Ectodermal cell (in vitro differentiated cells): ENCODE results near the gene PLA2G2D.

Experiments
- H3K27ac ChIP-seq: 2 replicates; pipeline ENCODE4 v1.7.0; 2013; ENCODE audit warnings: mild to moderate bottlenecking, low read depth, low read length; ENCODE audit not compliant: insufficient read depth, poor library complexity, severe bottlenecking
- H3K27me3 ChIP-seq: 2 replicates; pipeline ENCODE4 v1.7.0; 2013; ENCODE audit warnings: mild to moderate bottlenecking, low read length; ENCODE audit not compliant: insufficient read depth, control insufficient read depth, poor library complexity, severe bottlenecking
- H3K36me3 ChIP-seq: one replicate; pipeline ENCODE4 v1.7.0; 2013; ENCODE audit warnings: low read length; ENCODE audit not compliant: control insufficient read depth, insufficient read depth
- H3K4me1 ChIP-seq: one replicate; pipeline ENCODE4 v1.7.0; 2013; ENCODE audit warnings: low read length; ENCODE audit not compliant: control insufficient read depth, insufficient read depth
- H3K4me3 ChIP-seq: 2 replicates; pipeline ENCODE4 v1.7.0; 2013; ENCODE audit warnings: low read depth, low read length, control low read depth; ENCODE audit not compliant: insufficient read depth
- H3K9me3 ChIP-seq: 2 replicates; pipeline ENCODE4 v1.7.0; 2013; ENCODE audit warnings: mild to moderate bottlenecking, low read length, moderate library complexity; ENCODE audit not compliant: control insufficient read depth
- WGBS, 2 experiments: methylation state at CpG; one replicate each; pipeline ENCODE4 v1.1.7; 2013; ENCODE audit warnings: missing lambda C conversion rate in 2 of 2; 5-methylcytosine and 5-hydroxymethylcytosine counted together

Gene PLA2G2D

GRCh38 chr1:20143318-20143717 is 24.0 kb upstream of the PLA2G2D start:
- no peak overlapping the region for H3K4me3 ChIP-seq
- H3K27ac ChIP-seq = no peak overlapping the region
- no peaks in the 10 kb centered on the region for H3K27me3 ChIP-seq
- no peaks in the 10 kb centered on the region for H3K36me3 ChIP-seq
- 96 to 97% methylated on average over 8 of the region's 8 CpGs for WGBS, 2 experiments
- H3K4me1 ChIP-seq = no peaks in the 10 kb centered on the region
- no peaks in the 10 kb centered on the region for H3K9me3 ChIP-seq

DNA sequence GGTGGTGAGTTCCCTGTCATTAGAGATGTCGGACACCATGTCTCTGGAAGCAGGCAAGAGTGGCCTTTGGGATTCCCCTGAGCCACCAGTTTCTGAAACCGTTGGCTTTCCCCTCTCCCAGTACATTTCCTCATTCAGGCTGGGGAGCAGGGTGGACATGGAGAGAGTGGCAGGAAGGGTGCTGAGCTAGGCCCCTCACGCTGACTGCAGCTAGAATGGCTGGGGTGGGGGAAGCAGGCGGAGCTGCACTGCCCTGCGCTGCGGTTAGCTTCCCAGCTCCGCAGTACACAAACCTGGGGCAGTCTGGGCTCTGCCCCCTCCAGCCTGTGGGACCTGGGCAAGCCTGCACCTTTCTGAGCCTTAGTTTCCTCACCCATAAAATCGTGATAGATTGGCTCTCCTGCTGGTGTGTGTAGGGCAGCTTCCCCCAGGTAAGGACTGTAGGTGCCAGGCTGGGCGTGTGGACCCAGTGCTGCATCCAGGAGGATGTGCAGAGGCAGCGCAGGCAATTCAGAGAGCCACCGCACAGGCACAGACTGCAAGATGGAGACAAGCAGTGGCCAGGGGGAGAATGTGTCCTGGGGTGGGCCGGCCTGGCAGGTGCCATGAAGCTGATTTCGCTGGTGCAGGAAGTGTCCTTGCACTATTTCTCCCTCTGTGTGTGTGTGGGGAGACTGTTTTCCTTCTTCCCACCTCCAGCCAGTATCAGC is 22.8 kb upstream of the PLA2G2D start:
- no peaks in the 10 kb centered on the region for H3K9me3 ChIP-seq
- 89 to 91% methylated on average over 13 of the region's 13 CpGs for WGBS, 2 experiments
- H3K27me3 ChIP-seq = no peaks in the 10 kb centered on the region

DNA sequence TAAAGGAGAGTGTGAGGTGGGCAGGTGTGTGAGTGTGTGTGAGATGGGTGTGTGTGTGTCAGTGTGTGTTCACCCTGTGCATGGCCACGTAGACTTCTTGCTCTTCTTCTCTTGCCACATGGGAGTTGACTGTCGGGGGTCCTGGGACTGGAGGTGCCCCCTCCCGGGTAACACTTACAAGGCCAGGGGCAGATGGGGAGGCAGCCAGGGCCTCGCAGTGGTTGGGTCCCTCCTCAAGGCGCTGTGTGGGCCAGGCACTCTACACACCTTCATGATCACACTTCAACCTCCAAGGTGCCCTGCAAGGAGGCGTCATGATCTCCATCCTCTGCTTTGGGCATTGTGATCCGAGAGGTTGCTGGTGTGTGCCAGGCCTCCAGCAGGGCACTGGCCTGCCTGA is 22.1 kb upstream of the PLA2G2D start:
- Histone ChIP-seq H3K36me3 (no peaks in the 10 kb centered on the region), H3K4me3 (no peak overlapping the region), H3K27ac (no peak overlapping the region), H3K4me1 (no peaks in the 10 kb centered on the region), H3K27me3 (no peaks in the 10 kb centered on the region), H3K9me3 (no peaks in the 10 kb centered on the region)
- WGBS, 2 experiments = 88% methylated on average over 7 of the region's 7 CpGs

More for the DNA sequence above, 22.8 kb upstream of the PLA2G2D start:
- no peak overlapping the region for H3K27ac ChIP-seq
- H3K4me3 ChIP-seq = no peak overlapping the region
- H3K36me3 ChIP-seq = no peaks in the 10 kb centered on the region
- no peaks in the 10 kb centered on the region for H3K4me1 ChIP-seq

DNA sequence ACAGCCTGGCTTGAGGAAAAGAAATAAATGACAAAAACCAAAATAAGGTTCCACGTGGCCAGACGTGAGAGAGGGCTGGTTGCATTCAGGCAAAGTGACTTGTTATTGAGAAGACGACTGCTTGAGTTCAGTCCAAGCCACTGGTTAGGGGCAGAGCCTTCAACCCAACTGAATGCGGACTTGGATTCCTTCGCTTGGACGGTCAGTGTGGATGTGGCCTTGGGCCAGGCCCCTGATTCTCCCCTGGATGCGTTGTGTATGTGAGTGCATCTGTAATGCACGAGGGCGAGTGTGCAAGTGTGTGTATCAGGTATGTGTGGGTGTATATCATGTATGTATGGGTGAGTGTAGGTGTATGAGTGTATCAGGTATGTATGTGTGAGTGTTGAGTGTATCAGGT is 21.7 kb upstream of the PLA2G2D start:
- Histone ChIP-seq H3K4me3 (no peak overlapping the region), H3K4me1 (no peaks in the 10 kb centered on the region), H3K27me3 (no peaks in the 10 kb centered on the region), H3K9me3 (no peaks in the 10 kb centered on the region), H3K36me3 (no peaks in the 10 kb centered on the region), H3K27ac (no peak overlapping the region)
- 93% methylated on average over 9 of the region's 9 CpGs for WGBS, 2 experiments

GRCh38 chr1:20139776-20140612 is 20.7 kb upstream of the PLA2G2D start:
- H3K9me3 ChIP-seq = no peaks in the 10 kb centered on the region
- no peaks in the 10 kb centered on the region for H3K27me3 ChIP-seq
- WGBS, 2 experiments = 93 to 95% methylated on average over 13 of the region's 13 CpGs
- H3K4me1 ChIP-seq = no peaks in the 10 kb centered on the region
- no peak overlapping the region for H3K4me3 ChIP-seq
- H3K36me3 ChIP-seq = no peaks in the 10 kb centered on the region
- H3K27ac ChIP-seq = no peak overlapping the region

- no peak within 1 kb of the TSS for H3K27ac ChIP-seq
- no peaks in the 10 kb centered on the region for H3K36me3 ChIP-seq
- H3K4me3 ChIP-seq = no peak within 1 kb of the TSS
- H3K4me1 ChIP-seq = no peaks in the 10 kb centered on the region
- no peaks in the 10 kb centered on the region for H3K27me3 ChIP-seq
- H3K9me3 ChIP-seq = no peaks in the 10 kb centered on the region
- 91% methylated on average over 9 of the region's 9 CpGs for WGBS, 2 experiments
Observed at GRCh38 chr1:20138961-20139550, 19.7 kb upstream of the PLA2G2D start, which contains the start of gene PLA2G2F. PLA2G2F (plus strand) TSS chr1:20139323; CDS start chr1:20139428, 105 bp downstream.

- Histone ChIP-seq H3K27me3 (no peaks in the 10 kb centered on the region), H3K4me3 (no peak overlapping the region), H3K4me1 (no peaks in the 10 kb centered on the region), H3K27ac (no peak overlapping the region), H3K9me3 (no peaks in the 10 kb centered on the region), H3K36me3 (no peaks in the 10 kb centered on the region)
- 85 to 94% methylated on average over 6 of the region's 6 CpGs for WGBS, 2 experiments
Observed at GRCh38 chr1:20138346-20138745, 19.0 kb upstream of the PLA2G2D start.

DNA sequence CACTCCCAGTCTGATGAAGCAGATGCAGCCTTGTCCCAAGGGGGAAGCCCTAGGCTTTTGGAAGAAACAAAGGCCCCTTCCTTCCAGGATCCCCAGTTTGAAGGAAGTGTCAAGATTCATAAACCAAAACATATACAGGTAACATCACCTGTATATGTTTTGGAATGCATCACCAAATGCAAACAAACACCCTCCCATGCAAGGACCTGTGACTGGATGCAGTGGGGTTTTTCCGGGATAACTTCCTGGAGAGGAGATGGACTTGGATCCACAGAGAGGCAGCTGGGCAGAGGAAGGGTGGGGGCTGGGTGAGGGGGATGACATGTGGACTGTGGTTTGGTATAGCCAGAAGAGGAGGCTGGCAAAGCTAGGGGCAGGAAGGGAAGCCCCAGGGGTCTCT is 18.3 kb upstream of the PLA2G2D start:
- no peak overlapping the region for H3K4me3 ChIP-seq
- H3K4me1 ChIP-seq = no peaks in the 10 kb centered on the region
- 92 to 94% methylated on average over 1 of the region's 1 CpG for WGBS, 2 experiments
- no peaks in the 10 kb centered on the region for H3K27me3 ChIP-seq
- no peaks in the 10 kb centered on the region for H3K9me3 ChIP-seq
- no peak overlapping the region for H3K27ac ChIP-seq
- no peaks in the 10 kb centered on the region for H3K36me3 ChIP-seq

DNA sequence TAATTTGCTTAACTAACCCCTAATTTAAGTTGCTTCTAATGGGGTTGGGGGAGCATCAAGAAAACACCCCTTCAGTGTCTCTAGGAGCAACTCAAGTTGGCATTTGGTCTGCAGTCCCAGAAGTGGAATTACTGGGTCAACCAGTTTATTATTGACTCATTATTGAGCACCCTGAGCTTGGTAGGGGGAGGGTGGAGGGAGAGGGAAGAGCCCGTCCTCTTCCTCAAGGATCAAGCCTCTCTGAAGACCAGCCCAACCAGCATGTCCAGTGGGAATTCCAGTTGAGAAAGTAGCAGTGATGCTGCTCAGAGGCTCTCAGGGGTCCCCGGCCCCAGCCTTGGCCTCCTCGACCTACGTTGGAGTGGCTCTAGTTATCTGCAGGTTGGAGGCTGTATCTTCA is 17.7 kb upstream of the PLA2G2D start:
- 91 to 95% methylated on average over 4 of the region's 4 CpGs for WGBS, 2 experiments
- no peaks in the 10 kb centered on the region for H3K36me3 ChIP-seq

DNA sequence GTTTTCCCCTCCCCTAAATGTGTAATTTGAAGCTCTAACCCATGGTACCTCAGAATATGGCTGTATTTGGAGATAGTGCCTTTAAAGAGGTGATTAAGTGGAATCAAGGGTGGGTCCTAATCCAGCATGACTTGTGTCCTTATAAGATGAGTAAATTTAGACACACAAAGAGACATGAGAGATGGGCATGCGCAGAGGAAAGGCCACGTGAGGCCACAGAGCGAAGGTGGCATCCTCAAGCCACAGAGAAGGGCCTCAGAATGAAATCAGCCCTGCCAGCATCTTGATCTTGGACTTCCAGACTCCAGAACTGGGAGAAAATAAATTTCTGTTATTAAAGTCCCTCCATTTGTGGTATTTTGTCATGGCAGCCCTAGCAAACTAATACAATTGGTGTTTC is 16.9 kb upstream of the PLA2G2D start:
- Histone ChIP-seq H3K27me3 (no peaks in the 10 kb centered on the region), H3K36me3 (no peaks in the 10 kb centered on the region), H3K4me1 (no peaks in the 10 kb centered on the region), H3K27ac (no peak overlapping the region), H3K9me3 (no peaks in the 10 kb centered on the region), H3K4me3 (no peak overlapping the region)
- WGBS, 2 experiments = 94 to 95% methylated on average over 3 of the region's 3 CpGs

More for the DNA sequence above, 17.7 kb upstream of the PLA2G2D start:
- Histone ChIP-seq H3K4me1 (no peaks in the 10 kb centered on the region), H3K4me3 (no peak overlapping the region), H3K27me3 (no peaks in the 10 kb centered on the region), H3K27ac (no peak overlapping the region), H3K9me3 (no peaks in the 10 kb centered on the region)
